ENCODE measurements around the gene GNAT2.

GNAT2 gene

GRCh38 chr1:109640285-109640865 is 21.0 kb upstream of the GNAT2 start:
- Histone ChIP-seq H3K4me2 (ENCODE audit: low read length) (no peak overlapping the region), H3K9me2 (ENCODE audit: low read depth, low read length) (no peaks in the 10 kb centered on the region), H3K9me3 (ENCODE audit: low read length) (no peaks in the 10 kb centered on the region), H3K9ac (ENCODE audit: low read length) (no peak overlapping the region), H3K4me3 (ENCODE audit: low read depth, low read length, poor library complexity, severe bottlenecking) (no peak overlapping the region), H3K36me3 (ENCODE audit: insufficient read depth, low read length) (no peaks in the 10 kb centered on the region), H3K27me3 (ENCODE audit: insufficient read depth, low read length) (no peaks in the 10 kb centered on the region), H3K79me2 (ENCODE audit: insufficient read depth, low read length) (no peaks in the 10 kb centered on the region), H4K20me1 (ENCODE audit: insufficient read depth, low read length) (no peaks in the 10 kb centered on the region), H3K27ac (ENCODE audit: low read depth, low read length, poor library complexity, severe bottlenecking) (no peak overlapping the region), H3K4me1 (ENCODE audit: insufficient read depth, low read length, severe bottlenecking) (no peaks in the 10 kb centered on the region), H2AFZ (ENCODE audit: low read length) (no peak overlapping the region), H3F3A (ENCODE audit: insufficient read depth, low read length) (no peaks in the 10 kb centered on the region)
- TF ChIP-seq EZH2 (IDR thresholded peaks at IDR 0.05; ENCODE audit: borderline replicate concordance, low read length) (no peak), CTCF (IDR thresholded peaks at IDR 0.05; ENCODE audit: low read length) (peak; percentile 90)

GRCh38 chr1:109639841-109640184 is 20.4 kb upstream of the GNAT2 start:
- Histone ChIP-seq H3K79me2 (ENCODE audit: insufficient read depth, low read length) (no peaks in the 10 kb centered on the region), H3K36me3 (ENCODE audit: insufficient read depth, low read length) (no peaks in the 10 kb centered on the region), H3K4me2 (ENCODE audit: low read length) (no peak overlapping the region), H3K9ac (ENCODE audit: low read length) (no peak overlapping the region), H4K20me1 (ENCODE audit: insufficient read depth, low read length) (no peaks in the 10 kb centered on the region), H2AFZ (ENCODE audit: low read length) (no peak overlapping the region), H3K9me2 (ENCODE audit: low read depth, low read length) (no peaks in the 10 kb centered on the region), H3F3A (ENCODE audit: insufficient read depth, low read length) (no peaks in the 10 kb centered on the region), H3K4me3 (ENCODE audit: low read depth, low read length, poor library complexity, severe bottlenecking) (no peak overlapping the region), H3K27me3 (ENCODE audit: insufficient read depth, low read length) (no peaks in the 10 kb centered on the region), H3K27ac (ENCODE audit: low read depth, low read length, poor library complexity, severe bottlenecking) (no peak overlapping the region), H3K4me1 (ENCODE audit: insufficient read depth, low read length, severe bottlenecking) (no peaks in the 10 kb centered on the region), H3K9me3 (ENCODE audit: low read length) (no peaks in the 10 kb centered on the region)
- TF ChIP-seq EZH2 (IDR thresholded peaks at IDR 0.05; ENCODE audit: borderline replicate concordance, low read length) (no peak), CTCF (IDR thresholded peaks at IDR 0.05; ENCODE audit: low read length) (no peak)

GRCh38 chr1:109639063-109639840 is 19.8 kb upstream of the GNAT2 start:
- no peak overlapping the region for H3K27ac ChIP-seq (ENCODE audit: low read depth, low read length, poor library complexity, severe bottlenecking)
- TF ChIP-seq EZH2 (IDR thresholded peaks at IDR 0.05; ENCODE audit: borderline replicate concordance, low read length) (no peak), CTCF (IDR thresholded peaks at IDR 0.05; ENCODE audit: low read length) (no peak)
- no peaks in the 10 kb centered on the region for H3K9me2 ChIP-seq (ENCODE audit: low read depth, low read length)
- no peaks in the 10 kb centered on the region for H3K36me3 ChIP-seq (ENCODE audit: insufficient read depth, low read length)
- no peak overlapping the region for H2AFZ ChIP-seq (ENCODE audit: low read length)
- no peak overlapping the region for H3K4me2 ChIP-seq (ENCODE audit: low read length)
- no peaks in the 10 kb centered on the region for H3K27me3 ChIP-seq (ENCODE audit: insufficient read depth, low read length)
- H3K4me1 ChIP-seq (ENCODE audit: insufficient read depth, low read length, severe bottlenecking): no peaks in the 10 kb centered on the region
- no peaks in the 10 kb centered on the region for H4K20me1 ChIP-seq (ENCODE audit: insufficient read depth, low read length)
- no peak overlapping the region for H3K9ac ChIP-seq (ENCODE audit: low read length)
- H3K79me2 ChIP-seq (ENCODE audit: insufficient read depth, low read length): no peaks in the 10 kb centered on the region
- H3K9me3 ChIP-seq (ENCODE audit: low read length): no peaks in the 10 kb centered on the region
- H3F3A ChIP-seq (ENCODE audit: insufficient read depth, low read length): no peaks in the 10 kb centered on the region
- no peak overlapping the region for H3K4me3 ChIP-seq (ENCODE audit: low read depth, low read length, poor library complexity, severe bottlenecking)
